Erythroblast (primary cell): ENCODE data around the gene PLXNB2.

Source experiments
- GATA1 ChIP-seq: IDR thresholded peaks from 2 replicates; pipeline ENCODE4 v1.6.1; 2011; ENCODE audit warnings: low read depth, mild to moderate bottlenecking, control low read depth, low read length, moderate library complexity
- POLR2A ChIP-seq: IDR thresholded peaks from 2 replicates; pipeline ENCODE4 v1.6.1; 2011; ENCODE audit warnings: mild to moderate bottlenecking, low read length

- TF ChIP-seq POLR2A: no peak
- no peak for TF ChIP-seq GATA1
Measured at GRCh38 chr22:50323900-50324299, 16.5 kb upstream of the PLXNB2 start.
